ENCODE measurements around the gene ZNF629.

- TF ChIP-seq POLR2AphosphoS5 (IDR thresholded peaks at IDR 0.05; ENCODE audit: borderline replicate concordance, low read depth, low read length) = no peak
- TF ChIP-seq EZH2 (IDR thresholded peaks at IDR 0.05) = no peak
Measured at GRCh38 chr16:30816769-30817168, 29.8 kb upstream of the ZNF629 start.
